ENCODE results near the gene RPS6KL1. TPM values are rescaled to one million over a fixed set of nuclear protein-coding genes. Genes with fewer than 3 reads are reported as not detected.

The RPS6KL1 gene
- total RNA-seq, 1 donor from 2014 or later, result 0.97 TPM

DNA sequence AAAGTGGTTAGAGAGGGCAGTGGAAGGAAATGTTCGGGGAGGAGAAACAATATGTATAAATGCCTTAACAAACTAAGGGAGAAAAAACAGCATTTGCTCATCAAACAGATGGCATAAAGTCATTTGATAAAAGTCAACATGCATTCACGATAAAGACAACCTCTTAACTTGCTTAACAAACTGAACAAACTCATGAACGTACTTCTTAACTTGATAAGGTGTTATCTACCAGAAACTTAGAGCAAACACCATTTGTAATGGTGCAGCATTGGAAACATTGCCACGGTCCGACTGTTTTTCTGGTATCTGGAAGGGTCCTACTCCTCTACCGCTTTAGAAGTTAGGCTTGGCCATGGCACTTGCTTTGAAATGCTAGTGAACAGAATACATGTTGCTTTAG is 4.2 kb upstream of the RPS6KL1 start:
- H3K4me3 Mint-ChIP-seq (ENCODE audit: unreplicated experiment), result no peak overlapping the region
- DNase-seq (ENCODE audit: extremely low spot score, unreplicated experiment), result no peak
- TF ChIP-seq CTCF (IDR thresholded peaks at IDR 0.05), result no peak
- no peak overlapping the region for H3K27ac Mint-ChIP-seq (ENCODE audit: unreplicated experiment)
- H3K27me3 Mint-ChIP-seq (ENCODE audit: unreplicated experiment), result peaks cover 29% of the 10 kb centered on the region
- H3K36me3 Mint-ChIP-seq (ENCODE audit: unreplicated experiment), result no peaks in the 10 kb centered on the region
- H3K9me3 Mint-ChIP-seq (ENCODE audit: unreplicated experiment), result no peaks in the 10 kb centered on the region
- H3K4me1 Mint-ChIP-seq (ENCODE audit: unreplicated experiment), result peaks cover 3% of the 10 kb centered on the region

GRCh38 chr14:74924061-74924460 is 1.0 kb upstream of the RPS6KL1 start:
- no peak for TF ChIP-seq CTCF (IDR thresholded peaks at IDR 0.05)
- no peak for DNase-seq (ENCODE audit: extremely low spot score, unreplicated experiment)
- Mint-ChIP-seq H3K4me1 (ENCODE audit: unreplicated experiment) (no peaks in the 10 kb centered on the region), H3K9me3 (ENCODE audit: unreplicated experiment) (no peaks in the 10 kb centered on the region), H3K27me3 (ENCODE audit: unreplicated experiment) (peaks cover 24% of the 10 kb centered on the region), H3K4me3 (ENCODE audit: unreplicated experiment) (no peak overlapping the region), H3K36me3 (ENCODE audit: unreplicated experiment) (no peaks in the 10 kb centered on the region), H3K27ac (ENCODE audit: unreplicated experiment) (no peak overlapping the region)

GRCh38 chr14:74921987-74922751 is 891 bp downstream of the RPS6KL1 start:
- Mint-ChIP-seq H3K36me3 (ENCODE audit: unreplicated experiment) (no peaks in the 10 kb centered on the region), H3K9me3 (ENCODE audit: unreplicated experiment) (no peaks in the 10 kb centered on the region), H3K4me1 (ENCODE audit: unreplicated experiment) (peaks cover 4% of the 10 kb centered on the region), H3K27me3 (ENCODE audit: unreplicated experiment) (peaks cover 13% of the 10 kb centered on the region), H3K4me3 (ENCODE audit: unreplicated experiment) (peak overlapping the region; percentile 48), H3K27ac (ENCODE audit: unreplicated experiment) (no peak overlapping the region)
- no peak for DNase-seq (ENCODE audit: extremely low spot score, unreplicated experiment)
- TF ChIP-seq CTCF (IDR thresholded peaks at IDR 0.05), result no peak

DNA sequence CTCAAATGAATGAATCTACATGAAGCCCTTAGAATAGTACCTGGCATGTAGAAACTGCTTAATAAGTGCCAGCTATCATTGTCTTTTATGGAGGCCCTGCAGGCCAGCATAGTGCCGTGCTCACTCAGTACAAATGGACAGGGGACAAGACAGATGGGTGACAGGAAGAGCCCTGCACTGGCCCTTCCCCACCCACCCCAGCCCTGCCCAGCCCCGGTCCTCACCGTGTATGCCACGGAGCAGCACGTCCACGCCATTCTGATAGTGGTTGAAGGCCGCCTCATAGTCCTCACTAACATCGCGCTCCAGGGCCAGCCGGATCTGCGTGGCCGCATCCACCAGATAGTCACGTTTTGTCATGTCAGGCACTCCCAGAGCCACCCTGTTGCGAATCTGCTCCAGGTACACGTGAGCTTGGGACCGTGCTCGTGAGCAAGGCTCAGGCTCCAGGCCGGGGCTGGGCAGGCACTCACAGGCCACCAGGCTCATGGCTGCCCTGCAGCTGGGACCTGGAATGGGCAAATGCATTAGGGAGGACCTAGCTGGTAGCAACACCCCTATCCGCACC is 1.9 kb downstream of the RPS6KL1 start:
- no peak for TF ChIP-seq CTCF (IDR thresholded peaks at IDR 0.05)
- no peak for DNase-seq (ENCODE audit: extremely low spot score, unreplicated experiment)
- peaks cover 11% of the 10 kb centered on the region for H3K4me1 Mint-ChIP-seq (ENCODE audit: unreplicated experiment)
- H3K36me3 Mint-ChIP-seq (ENCODE audit: unreplicated experiment), result no peaks in the 10 kb centered on the region
- H3K9me3 Mint-ChIP-seq (ENCODE audit: unreplicated experiment), result no peaks in the 10 kb centered on the region
- no peak overlapping the region for H3K4me3 Mint-ChIP-seq (ENCODE audit: unreplicated experiment)
- H3K27ac Mint-ChIP-seq (ENCODE audit: unreplicated experiment), result no peak overlapping the region
- H3K27me3 Mint-ChIP-seq (ENCODE audit: unreplicated experiment), result peaks cover 4% of the 10 kb centered on the region

DNA sequence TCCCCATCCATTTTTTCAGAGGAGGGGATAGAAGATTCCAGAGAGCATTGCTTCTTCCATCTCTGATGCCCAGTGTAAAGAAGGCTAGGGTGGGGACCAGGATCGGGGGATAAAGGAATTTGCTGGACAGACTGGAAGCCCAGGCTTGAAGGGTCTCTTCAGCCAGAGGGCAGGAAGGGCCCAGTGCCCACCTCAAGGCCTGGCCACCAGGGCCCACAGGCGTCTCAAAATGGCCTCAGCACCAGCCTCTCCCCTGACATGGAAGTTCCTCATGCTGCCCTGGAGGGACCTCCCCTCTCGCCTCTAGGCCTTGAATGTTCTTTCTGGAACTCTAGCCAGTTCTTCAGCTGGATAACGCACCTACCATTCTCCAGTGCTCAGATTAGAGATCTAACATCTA is 2.8 kb downstream of the RPS6KL1 start:
- peaks cover 11% of the 10 kb centered on the region for H3K4me1 Mint-ChIP-seq (ENCODE audit: unreplicated experiment)
- no peak overlapping the region for H3K4me3 Mint-ChIP-seq (ENCODE audit: unreplicated experiment)
- DNase-seq (ENCODE audit: extremely low spot score, unreplicated experiment), result no peak
- no peaks in the 10 kb centered on the region for H3K27me3 Mint-ChIP-seq (ENCODE audit: unreplicated experiment)
- no peaks in the 10 kb centered on the region for H3K9me3 Mint-ChIP-seq (ENCODE audit: unreplicated experiment)
- no peak for TF ChIP-seq CTCF (IDR thresholded peaks at IDR 0.05)
- no peaks in the 10 kb centered on the region for H3K36me3 Mint-ChIP-seq (ENCODE audit: unreplicated experiment)
- H3K27ac Mint-ChIP-seq (ENCODE audit: unreplicated experiment), result no peak overlapping the region
